GM12891 (cell line): ENCODE data around the gene COQ5.

Experiments used
- POLR2A ChIP-seq: IDR thresholded peaks from 2 replicates; pipeline ENCODE4 v1.6.1; 2011; ENCODE audit warnings: low read depth, low read length, control low read depth
- TAF1 ChIP-seq: IDR thresholded peaks from 2 replicates; pipeline ENCODE4 v1.6.1; 2011; ENCODE audit warnings: low read depth, low read length, control low read depth

- TF ChIP-seq POLR2A (no peak), TAF1 (no peak)
These were observed 31.3 kb downstream of the COQ5 start for GRCh38 chr12:120497524-120498150.
